HEK293 (cell line): ENCODE measurements around the gene EFEMP2.

Experiments used
- CTCF ChIA-PET: fragments of 350-600 bp; formaldehyde crosslinking; extraction: SDS; loops from one replicate; lab custom pipeline; 2021; ENCODE audit warnings: antibody characterized with exemption; lab: Yijun Ruan, JAX
- POLR2A ChIA-PET: fragments of 300-600 bp; formaldehyde crosslinking; extraction: SDS; loops from one replicate; lab custom pipeline; 2020; ENCODE audit warnings: antibody characterized with exemption, inconsistent platforms; lab: Yijun Ruan, JAX
- H3K27ac ChIP-seq: fragments of 200-500 bp; sonication (Bioruptor generic); 2 replicates; pipeline ENCODE4 v1.5.1; 2014; ENCODE audit warnings: low read depth, low read length, control low read depth, inconsistent platforms; ENCODE audit errors: extremely low read depth
- H3K36me3 ChIP-seq, 2 experiments: fragments of 200-500 bp in 1 of 2; sonication (Bioruptor generic) in 1 of 2; 1 replicate in 1 of 2; 2 replicates in 1 of 2; pipeline ENCODE4 v1.5.1; 2014 to 2017; ENCODE audit warnings: inconsistent platforms in 2 of 2, low read length in 2 of 2; ENCODE audit not compliant: control insufficient read depth in 2 of 2, insufficient read depth in 1 of 2
- H3K4me1 ChIP-seq: fragments of 200-500 bp; sonication (Bioruptor generic); 2 replicates; pipeline ENCODE4 v1.5.1; 2014; ENCODE audit warnings: mild to moderate bottlenecking, low read length, inconsistent platforms; ENCODE audit not compliant: control insufficient read depth, insufficient read depth
- H3K4me3 ChIP-seq: 2 replicates; pipeline ENCODE4 v1.5.1; 2011; ENCODE audit warnings: low read depth, mild to moderate bottlenecking, control low read depth, low read length, moderate library complexity
- H3K9me3 ChIP-seq: fragments of 200-500 bp; sonication (Bioruptor generic); 2 replicates; pipeline ENCODE4 v1.5.1; 2014; ENCODE audit warnings: low read depth, low read length, inconsistent platforms; ENCODE audit not compliant: control insufficient read depth, insufficient read depth
- GLIS2 ChIP-seq: fragments of 450-650 bp; formaldehyde crosslinking; IDR thresholded peaks from 2 replicates; pipeline ENCODE4 v1.5.1; 2016; ENCODE audit warnings: missing biosample characterization, missing genetic modification characterization
- HOXA7 ChIP-seq: sonication (generic); formaldehyde crosslinking; IDR thresholded peaks from 2 replicates; pipeline ENCODE4 v1.8.1; 2022; ENCODE audit warnings: missing genetic modification reagents, borderline replicate concordance
- ZBTB1 ChIP-seq: fragments of 450-650 bp; formaldehyde crosslinking; IDR thresholded peaks from 2 replicates; pipeline ENCODE4 v1.5.1; 2016; ENCODE audit warnings: missing biosample characterization, missing genetic modification characterization
- ZIC2 ChIP-seq: fragments of 450-650 bp; formaldehyde crosslinking; IDR thresholded peaks from 2 replicates; pipeline ENCODE4 v1.5.1; 2016; ENCODE audit warnings: missing biosample characterization, missing genetic modification characterization
- ZNF121 ChIP-seq: fragments of 450-650 bp; formaldehyde crosslinking; IDR thresholded peaks from 2 replicates; pipeline ENCODE4 v1.5.1; 2016; ENCODE audit warnings: missing biosample characterization, missing genetic modification characterization
- ZNF223 ChIP-seq: fragments of 450-650 bp; formaldehyde crosslinking; IDR thresholded peaks from 2 replicates; pipeline ENCODE4 v1.5.1; 2016; ENCODE audit warnings: missing biosample characterization, missing genetic modification characterization
- ZNF335 ChIP-seq: fragments of 450-650 bp; formaldehyde crosslinking; conservative IDR thresholded peaks from 2 replicates; pipeline ENCODE4 v1.5.1; 2016; ENCODE audit warnings: missing biosample characterization, missing genetic modification characterization
- ZNF341 ChIP-seq: fragments of 450-650 bp; formaldehyde crosslinking; IDR thresholded peaks from 2 replicates; pipeline ENCODE4; 2016; ENCODE audit warnings: low read depth, missing biosample characterization, missing genetic modification characterization
- ZNF433 ChIP-seq: fragments of 450-650 bp; formaldehyde crosslinking; IDR thresholded peaks from 2 replicates; pipeline ENCODE4 v1.5.1; 2016; ENCODE audit warnings: missing biosample characterization, missing genetic modification characterization, low read depth
- ZNF510 ChIP-seq: fragments of 450-650 bp; formaldehyde crosslinking; IDR thresholded peaks from 2 replicates; pipeline ENCODE4 v1.5.1; 2018; ENCODE audit warnings: mild to moderate bottlenecking, missing genetic modification characterization, missing biosample characterization; ENCODE audit not compliant: insufficient replicate concordance
- ZNF521 ChIP-seq: fragments of 450-650 bp; formaldehyde crosslinking; IDR thresholded peaks from 2 replicates; pipeline ENCODE4 v1.5.1; 2017; ENCODE audit warnings: missing biosample characterization, mild to moderate bottlenecking, missing genetic modification characterization
- ZNF555 ChIP-seq: fragments of 450-650 bp; formaldehyde crosslinking; conservative IDR thresholded peaks from 2 replicates; pipeline ENCODE4 v1.5.1; 2017; ENCODE audit warnings: missing biosample characterization, mild to moderate bottlenecking, missing genetic modification characterization, inconsistent platforms
- ZNF610 ChIP-seq: fragments of 450-650 bp; formaldehyde crosslinking; IDR thresholded peaks from 2 replicates; pipeline ENCODE4 v1.5.1; 2016; ENCODE audit warnings: missing biosample characterization, missing genetic modification characterization, borderline replicate concordance
- ZNF658 ChIP-seq: fragments of 450-650 bp; formaldehyde crosslinking; IDR thresholded peaks from 2 replicates; pipeline ENCODE4; 2016; ENCODE audit warnings: missing biosample characterization, missing genetic modification characterization
- ZNF677 ChIP-seq: fragments of 450-650 bp; IDR thresholded peaks from 2 replicates; pipeline ENCODE4 v1.5.0; 2018; ENCODE audit warnings: missing biosample characterization, mild to moderate bottlenecking, missing genetic modification characterization, moderate library complexity
- ZNF76 ChIP-seq: fragments of 450-650 bp; formaldehyde crosslinking; IDR thresholded peaks from 2 replicates; pipeline ENCODE4; 2016; ENCODE audit warnings: low read depth, missing biosample characterization, missing genetic modification characterization, borderline replicate concordance
- ZNF791 ChIP-seq: fragments of 450-650 bp; formaldehyde crosslinking; IDR thresholded peaks from 2 replicates; pipeline ENCODE4 v1.5.1; 2016; ENCODE audit warnings: missing biosample characterization, missing genetic modification characterization
- ZNF843 ChIP-seq: fragments of 450-650 bp; formaldehyde crosslinking; IDR thresholded peaks from 2 replicates; pipeline ENCODE4 v1.5.1; 2016; ENCODE audit warnings: missing biosample characterization, missing genetic modification characterization
- TF ChIP-seq, protein P1 (sequence below): fragments of 450-650 bp; formaldehyde crosslinking; IDR thresholded peaks from 2 replicates; pipeline ENCODE4 v1.5.1; 2016; ENCODE audit warnings: missing biosample characterization, missing genetic modification characterization
- TF ChIP-seq, protein P2 (sequence below): fragments of 450-650 bp; formaldehyde crosslinking; IDR thresholded peaks from 2 replicates; pipeline ENCODE4 v1.5.1; 2016; ENCODE audit warnings: missing biosample characterization, missing genetic modification characterization
- TF ChIP-seq, protein P3 (sequence below): fragments of 450-650 bp; formaldehyde crosslinking; IDR thresholded peaks from 2 replicates; pipeline ENCODE4 v1.5.1; 2016; ENCODE audit warnings: missing biosample characterization, missing genetic modification characterization

The EFEMP2 gene

DNA sequence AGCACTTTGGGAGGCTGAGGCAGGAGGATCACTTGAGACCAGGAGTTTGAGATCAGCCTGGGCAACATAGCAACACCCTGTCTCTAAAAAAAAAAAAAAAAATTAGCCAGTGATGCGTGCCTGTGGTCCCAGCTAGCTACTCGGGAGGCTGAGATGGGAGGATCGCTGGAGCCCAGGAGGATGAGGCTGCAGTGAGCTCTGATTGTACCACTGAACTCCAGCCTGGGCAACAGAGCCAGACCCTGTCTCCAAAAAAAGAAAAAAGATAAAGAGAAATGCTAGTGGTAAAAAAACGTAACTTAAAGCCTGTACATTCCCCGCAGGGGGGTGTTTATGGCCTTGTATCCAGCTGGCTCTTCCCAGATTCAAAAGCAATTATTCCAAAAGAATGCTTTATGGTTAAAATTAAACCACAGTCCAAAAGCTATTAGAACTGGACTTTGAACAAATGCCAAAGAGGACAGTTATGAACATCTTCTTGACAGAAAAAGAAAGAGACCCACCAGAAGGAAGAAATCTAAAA is 55.2 kb downstream of the EFEMP2 start:
- no peaks in the 10 kb centered on the region for H3K36me3 ChIP-seq
- peak; percentile 53; the same call in 1 of the 2 replicates for TF ChIP-seq ZNF335 (tag by site-specific recombination)
- TF ChIP-seq, protein P1, sequence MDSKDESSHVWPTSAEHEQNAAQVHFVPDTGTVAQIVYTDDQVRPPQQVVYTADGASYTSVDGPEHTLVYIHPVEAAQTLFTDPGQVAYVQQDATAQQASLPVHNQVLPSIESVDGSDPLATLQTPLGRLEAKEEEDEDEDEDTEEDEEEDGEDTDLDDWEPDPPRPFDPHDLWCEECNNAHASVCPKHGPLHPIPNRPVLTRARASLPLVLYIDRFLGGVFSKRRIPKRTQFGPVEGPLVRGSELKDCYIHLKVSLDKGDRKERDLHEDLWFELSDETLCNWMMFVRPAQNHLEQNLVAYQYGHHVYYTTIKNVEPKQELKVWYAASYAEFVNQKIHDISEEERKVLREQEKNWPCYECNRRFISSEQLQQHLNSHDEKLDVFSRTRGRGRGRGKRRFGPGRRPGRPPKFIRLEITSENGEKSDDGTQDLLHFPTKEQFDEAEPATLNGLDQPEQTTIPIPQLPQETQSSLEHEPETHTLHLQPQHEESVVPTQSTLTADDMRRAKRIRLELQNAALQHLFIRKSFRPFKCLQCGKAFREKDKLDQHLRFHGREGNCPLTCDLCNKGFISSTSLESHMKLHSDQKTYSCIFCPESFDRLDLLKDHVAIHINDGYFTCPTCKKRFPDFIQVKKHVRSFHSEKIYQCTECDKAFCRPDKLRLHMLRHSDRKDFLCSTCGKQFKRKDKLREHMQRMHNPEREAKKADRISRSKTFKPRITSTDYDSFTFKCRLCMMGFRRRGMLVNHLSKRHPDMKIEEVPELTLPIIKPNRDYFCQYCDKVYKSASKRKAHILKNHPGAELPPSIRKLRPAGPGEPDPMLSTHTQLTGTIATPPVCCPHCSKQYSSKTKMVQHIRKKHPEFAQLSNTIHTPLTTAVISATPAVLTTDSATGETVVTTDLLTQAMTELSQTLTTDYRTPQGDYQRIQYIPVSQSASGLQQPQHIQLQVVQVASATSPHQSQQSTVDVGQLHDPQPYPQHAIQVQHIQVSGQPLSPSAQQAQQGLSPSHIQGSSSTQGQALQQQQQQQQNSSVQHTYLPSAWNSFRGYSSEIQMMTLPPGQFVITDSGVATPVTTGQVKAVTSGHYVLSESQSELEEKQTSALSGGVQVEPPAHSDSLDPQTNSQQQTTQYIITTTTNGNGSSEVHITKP: peak; percentile 16; the same call in 1 of the 2 replicates
- TF ChIP-seq ZNF510: no peak
- TF ChIP-seq ZNF341: peak; percentile 59
- TF ChIP-seq HOXA7 (CRISPR knock-in tag): no peak
- no peak for TF ChIP-seq ZNF610 (tag by site-specific recombination)
- no peak for TF ChIP-seq ZNF791
- no peak for TF ChIP-seq ZNF76 (tag by site-specific recombination)
- no peak for TF ChIP-seq GLIS2
- no peak for TF ChIP-seq ZBTB1 (tag by site-specific recombination)
- peak; percentile 55 for TF ChIP-seq ZIC2 (tag by site-specific recombination)
- peak; percentile 93 for TF ChIP-seq ZNF121 (tag by site-specific recombination)
- no peak for TF ChIP-seq ZNF223 (tag by site-specific recombination)
- TF ChIP-seq ZNF555 (tag by site-specific recombination): no peak
- no peak for TF ChIP-seq ZNF843
- TF ChIP-seq, protein P2, sequence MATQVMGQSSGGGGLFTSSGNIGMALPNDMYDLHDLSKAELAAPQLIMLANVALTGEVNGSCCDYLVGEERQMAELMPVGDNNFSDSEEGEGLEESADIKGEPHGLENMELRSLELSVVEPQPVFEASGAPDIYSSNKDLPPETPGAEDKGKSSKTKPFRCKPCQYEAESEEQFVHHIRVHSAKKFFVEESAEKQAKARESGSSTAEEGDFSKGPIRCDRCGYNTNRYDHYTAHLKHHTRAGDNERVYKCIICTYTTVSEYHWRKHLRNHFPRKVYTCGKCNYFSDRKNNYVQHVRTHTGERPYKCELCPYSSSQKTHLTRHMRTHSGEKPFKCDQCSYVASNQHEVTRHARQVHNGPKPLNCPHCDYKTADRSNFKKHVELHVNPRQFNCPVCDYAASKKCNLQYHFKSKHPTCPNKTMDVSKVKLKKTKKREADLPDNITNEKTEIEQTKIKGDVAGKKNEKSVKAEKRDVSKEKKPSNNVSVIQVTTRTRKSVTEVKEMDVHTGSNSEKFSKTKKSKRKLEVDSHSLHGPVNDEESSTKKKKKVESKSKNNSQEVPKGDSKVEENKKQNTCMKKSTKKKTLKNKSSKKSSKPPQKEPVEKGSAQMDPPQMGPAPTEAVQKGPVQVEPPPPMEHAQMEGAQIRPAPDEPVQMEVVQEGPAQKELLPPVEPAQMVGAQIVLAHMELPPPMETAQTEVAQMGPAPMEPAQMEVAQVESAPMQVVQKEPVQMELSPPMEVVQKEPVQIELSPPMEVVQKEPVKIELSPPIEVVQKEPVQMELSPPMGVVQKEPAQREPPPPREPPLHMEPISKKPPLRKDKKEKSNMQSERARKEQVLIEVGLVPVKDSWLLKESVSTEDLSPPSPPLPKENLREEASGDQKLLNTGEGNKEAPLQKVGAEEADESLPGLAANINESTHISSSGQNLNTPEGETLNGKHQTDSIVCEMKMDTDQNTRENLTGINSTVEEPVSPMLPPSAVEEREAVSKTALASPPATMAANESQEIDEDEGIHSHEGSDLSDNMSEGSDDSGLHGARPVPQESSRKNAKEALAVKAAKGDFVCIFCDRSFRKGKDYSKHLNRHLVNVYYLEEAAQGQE: no peak
- no peak for TF ChIP-seq ZNF521 (tag by site-specific recombination)
- no peak for TF ChIP-seq ZNF433 (tag by site-specific recombination)
- TF ChIP-seq ZNF677: no peak
- TF ChIP-seq, protein P3, sequence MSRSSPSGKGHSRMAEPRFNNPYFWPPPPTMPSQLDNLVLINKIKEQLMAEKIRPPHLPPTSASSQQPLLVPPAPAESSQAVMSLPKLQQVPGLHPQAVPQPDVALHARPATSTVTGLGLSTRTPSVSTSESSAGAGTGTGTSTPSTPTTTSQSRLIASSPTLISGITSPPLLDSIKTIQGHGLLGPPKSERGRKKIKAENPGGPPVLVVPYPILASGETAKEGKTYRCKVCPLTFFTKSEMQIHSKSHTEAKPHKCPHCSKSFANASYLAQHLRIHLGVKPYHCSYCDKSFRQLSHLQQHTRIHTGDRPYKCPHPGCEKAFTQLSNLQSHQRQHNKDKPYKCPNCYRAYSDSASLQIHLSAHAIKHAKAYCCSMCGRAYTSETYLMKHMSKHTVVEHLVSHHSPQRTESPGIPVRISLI: peak; percentile 50; the same call in 1 of the 2 replicates
- TF ChIP-seq ZNF658 (tag by site-specific recombination): no peak
- TF ChIP-seq, all 188 proteins: peak for 6
- Histone ChIP-seq H3K4me3 (peak overlapping the region; percentile 66), H3K27ac (no peak overlapping the region; the same call in 1 of the 2 replicates), H3K4me1 (no peaks in the 10 kb centered on the region; the same call in 1 of the 2 replicates), H3K9me3 (no peaks in the 10 kb centered on the region)
- POLR2A ChIA-PET: interaction anchor here (0.9 to 1.8 kb wide), 6 partner anchors 38 to 105 kb away, joined by 3 to 10 read pairs (median 5); partner anchors contain the start of genes KAT5 and RNASEH2C
- CTCF ChIA-PET: interaction anchor here (0.6 to 5.4 kb wide), 36 partner anchors 9 to 327 kb away, joined by 3 to 45 read pairs (median 5); partner anchors contain the start of genes AP5B1, KAT5, MUS81 and RNASEH2C
